Globus pallidus (tissue), 1 donor: ENCODE data around the gene CPE.
"Not testable (repeated sequence)": the region's sequence is repeated elsewhere in the genome, so short reads cannot be mapped to it uniquely, and the experiment has no call there.

ENCODE experiments used
- DNase-seq: peaks from one replicate; pipeline ENCODE4 v3.0.0-alpha.2; 2015; ENCODE audit warnings: low spot score

CPE gene

GRCh38 chr4:165378745-165379677 is at the start of gene CPE:
Gene CPE, plus strand, starts transcription at chr4:165379008. Its CDS starts 214 bp downstream, at chr4:165379222.
- peak; percentile 77 for DNase-seq

GRCh38 chr4:165330071-165330470 is 48.7 kb upstream of the CPE start:
- no peak for DNase-seq

- no peak for DNase-seq
Measured at GRCh38 chr4:165330666-165331065, 48.1 kb upstream of the CPE start.

- DNase-seq: no peak
Measured at GRCh38 chr4:165331359-165331758, 47.4 kb upstream of the CPE start.

GRCh38 chr4:165331823-165332222 is 47.0 kb upstream of the CPE start:
- no peak for DNase-seq

GRCh38 chr4:165332502-165332901 is 46.3 kb upstream of the CPE start:
- DNase-seq: no peak

GRCh38 chr4:165335163-165335703 is 43.6 kb upstream of the CPE start:
- no peak for DNase-seq

- no peak for DNase-seq
Measured at GRCh38 chr4:165336743-165337142, 42.1 kb upstream of the CPE start.

- not testable (repeated sequence) for DNase-seq
Measured at GRCh38 chr4:165342340-165342739, 36.5 kb upstream of the CPE start.

- no peak for DNase-seq
Measured at GRCh38 chr4:165343353-165344191, 35.2 kb upstream of the CPE start.

- DNase-seq: no peak
Measured at GRCh38 chr4:165345666-165346417, 33.0 kb upstream of the CPE start.

- DNase-seq: no peak
Measured at GRCh38 chr4:165347647-165348569, 30.9 kb upstream of the CPE start.

- no peak for DNase-seq
Measured at GRCh38 chr4:165351359-165352130, 27.3 kb upstream of the CPE start.

- peak; percentile 42 for DNase-seq
Measured at GRCh38 chr4:165355900-165356300, 22.9 kb upstream of the CPE start.

- DNase-seq: no peak
Measured at GRCh38 chr4:165359506-165359905, 19.3 kb upstream of the CPE start.

GRCh38 chr4:165360041-165360695 is 18.6 kb upstream of the CPE start:
- DNase-seq: no peak

- DNase-seq: no peak
Measured at GRCh38 chr4:165360985-165361670, 17.7 kb upstream of the CPE start.

GRCh38 chr4:165361810-165362209 is 17.0 kb upstream of the CPE start:
- DNase-seq: no peak
